ENCODE data around the gene EMILIN2. TPM values are rescaled to one million over a fixed set of nuclear protein-coding genes. Genes with fewer than 3 reads are reported as not detected.

EMILIN2 gene
- polyA plus RNA-seq, 2 of the 4 experiments (the other 2 are of a cell fraction): 5.4 to 7.8 TPM

GRCh38 chr18:2823966-2824365 is 22.8 kb upstream of the EMILIN2 start:
- Histone ChIP-seq H3K9me3 (no peaks in the 10 kb centered on the region), H3K4me2 (no peak overlapping the region), H3K4me3 (no peak overlapping the region), H3K4me1 (no peaks in the 10 kb centered on the region), H3K27ac (no peak overlapping the region)
- 52% methylated on average over 2 of the region's 2 CpGs for WGBS (ENCODE audit: missing lambda C conversion rate)
- ATAC-seq (no peak), DNase-seq (ENCODE audit: low read depth in 1 of 2, low spot score in 1 of 2) (no peak), FAIRE-seq (no peak)
- TF ChIP-seq ZC3H11A (IDR thresholded peaks at IDR 0.05) (no peak), ATOH8 (CRISPR knock-in tag; IDR thresholded peaks at IDR 0.05; ENCODE audit: low read depth) (no peak), CBX2 (IDR thresholded peaks at IDR 0.05; ENCODE audit: borderline replicate concordance, low read depth) (no peak), RFX5 (IDR thresholded peaks at IDR 0.05) (no peak), HOXA7 (CRISPR knock-in tag; IDR thresholded peaks at IDR 0.05) (no peak), BHLHE40 (IDR thresholded peaks at IDR 0.05; ENCODE audit: low read depth, low read length) (no peak), RAD21 (conservative IDR thresholded peaks at IDR 0.05 in 1 of 2, IDR thresholded peaks at IDR 0.05 in 1 of 2) (no peak)
- TF ChIP-seq, protein P1, sequence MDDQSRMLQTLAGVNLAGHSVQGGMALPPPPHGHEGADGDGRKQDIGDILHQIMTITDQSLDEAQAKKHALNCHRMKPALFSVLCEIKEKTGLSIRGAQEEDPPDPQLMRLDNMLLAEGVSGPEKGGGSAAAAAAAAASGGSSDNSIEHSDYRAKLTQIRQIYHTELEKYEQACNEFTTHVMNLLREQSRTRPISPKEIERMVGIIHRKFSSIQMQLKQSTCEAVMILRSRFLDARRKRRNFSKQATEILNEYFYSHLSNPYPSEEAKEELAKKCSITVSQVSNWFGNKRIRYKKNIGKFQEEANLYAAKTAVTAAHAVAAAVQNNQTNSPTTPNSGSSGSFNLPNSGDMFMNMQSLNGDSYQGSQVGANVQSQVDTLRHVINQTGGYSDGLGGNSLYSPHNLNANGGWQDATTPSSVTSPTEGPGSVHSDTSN (IDR thresholded peaks at IDR 0.05): no peak
- ChIA-PET CTCF (no interaction called here), POLR2A (no interaction called here)

- CTCF ChIA-PET: no interaction called here
- no peak for FAIRE-seq
- no peak overlapping the region for H3K4me2 ChIP-seq
- ATAC-seq: no peak
- no peaks in the 10 kb centered on the region for H3K9me3 ChIP-seq
- DNase-seq (ENCODE audit: low read depth in 1 of 2, low spot score in 1 of 2): no peak
- no peak overlapping the region for H3K27ac ChIP-seq
- no peak overlapping the region for H3K4me3 ChIP-seq
- POLR2A ChIA-PET: no interaction called here
- WGBS (ENCODE audit: missing lambda C conversion rate): 78% methylated on average over 5 of the region's 5 CpGs
- H3K4me1 ChIP-seq: no peaks in the 10 kb centered on the region
- TF ChIP-seq CHD2 (IDR thresholded peaks at IDR 0.05; ENCODE audit: low read length, partially characterized antibody): no peak
- TF ChIP-seq, protein P2, sequence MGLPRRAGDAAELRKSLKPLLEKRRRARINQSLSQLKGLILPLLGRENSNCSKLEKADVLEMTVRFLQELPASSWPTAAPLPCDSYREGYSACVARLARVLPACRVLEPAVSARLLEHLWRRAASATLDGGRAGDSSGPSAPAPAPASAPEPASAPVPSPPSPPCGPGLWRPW (IDR thresholded peaks at IDR 0.05): no peak
- TF ChIP-seq NFE2L2 (conservative IDR thresholded peaks at IDR 0.05; ENCODE audit: low read length): no peak
- TF ChIP-seq ZFP36 (IDR thresholded peaks at IDR 0.05; ENCODE audit: borderline replicate concordance, partially characterized antibody): no peak
- TF ChIP-seq TP53 (CRISPR knock-in tag; IDR thresholded peaks at IDR 0.05): no peak
- TF ChIP-seq FOSB (CRISPR knock-in tag; IDR thresholded peaks at IDR 0.05): no peak
- no peak for TF ChIP-seq CBX8 (IDR thresholded peaks at IDR 0.05)
- TF ChIP-seq CTCF (IDR thresholded peaks at IDR 0.05): no peak
- no peak for TF ChIP-seq RARB (CRISPR knock-in tag; IDR thresholded peaks at IDR 0.05)
Observed at GRCh38 chr18:2824865-2825264, 21.9 kb upstream of the EMILIN2 start.

DNA sequence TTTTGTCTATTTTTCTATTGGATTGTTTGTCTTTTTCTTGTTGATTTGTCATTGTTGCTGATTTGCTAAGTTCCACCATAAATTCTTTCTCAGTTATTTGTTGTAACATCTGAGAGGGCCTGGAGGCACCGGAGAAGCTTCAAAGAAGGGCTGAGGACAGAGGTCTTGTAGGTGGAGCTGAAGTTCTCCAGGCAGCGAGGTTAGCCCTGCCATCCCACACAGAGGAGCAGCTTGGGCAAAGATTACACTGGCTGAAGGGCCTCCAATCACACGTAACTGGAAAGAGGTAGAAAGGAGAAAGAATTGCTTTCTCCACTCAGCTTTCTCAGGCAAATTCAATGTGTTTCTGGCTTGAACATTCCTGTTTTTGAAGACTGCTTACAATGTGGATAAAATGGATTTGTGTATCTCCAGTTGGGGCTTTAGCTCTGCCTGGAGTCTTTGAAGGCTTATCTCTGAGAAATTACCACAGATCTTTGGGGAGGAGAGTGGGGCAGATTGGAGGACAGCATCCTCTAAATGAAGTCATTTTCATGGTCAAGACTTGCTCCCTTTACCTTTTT is 21.1 kb upstream of the EMILIN2 start:
- POLR2A ChIA-PET: no interaction called here

More for the DNA sequence above, 21.1 kb upstream of the EMILIN2 start:
- Histone ChIP-seq H3K27ac (no peak overlapping the region), H3K4me2 (no peak overlapping the region), H3K9me3 (no peaks in the 10 kb centered on the region), H3K4me1 (no peaks in the 10 kb centered on the region), H3K4me3 (no peak overlapping the region)
- DNase-seq (ENCODE audit: low read depth in 1 of 2, low spot score in 1 of 2) (no peak), FAIRE-seq (no peak), ATAC-seq (no peak)
- CTCF ChIA-PET: no interaction called here
- WGBS (ENCODE audit: missing lambda C conversion rate): 57% methylated on average over 3 of the region's 3 CpGs
- no peak for TF ChIP-seq SREBF2 (IDR thresholded peaks at IDR 0.05)
- TF ChIP-seq NR3C1 (IDR thresholded peaks at IDR 0.05): no peak
- TF ChIP-seq RNF2 (IDR thresholded peaks at IDR 0.05; ENCODE audit: borderline replicate concordance, low read depth): no peak
- no peak for TF ChIP-seq RAD21 (conservative IDR thresholded peaks at IDR 0.05 in 1 of 2, IDR thresholded peaks at IDR 0.05 in 1 of 2)
- TF ChIP-seq NPAS2 (CRISPR knock-in tag; IDR thresholded peaks at IDR 0.05; ENCODE audit: borderline replicate concordance): no peak
- no peak for TF ChIP-seq MAFK (IDR thresholded peaks at IDR 0.05; ENCODE audit: partially characterized antibody)
- no peak for TF ChIP-seq RCOR1 (IDR thresholded peaks at IDR 0.05; ENCODE audit: low read depth, low read length)
- TF ChIP-seq ESRRA (IDR thresholded peaks at IDR 0.05; ENCODE audit: borderline replicate concordance, low read length): no peak
- TF ChIP-seq NFE2L2 (conservative IDR thresholded peaks at IDR 0.05; ENCODE audit: low read length): no peak
- no peak for TF ChIP-seq BCL3 (IDR thresholded peaks at IDR 0.05)
